Activated gamma-delta T cell (primary cell): ENCODE data around the gene C5.

Experiments used
- DNase-seq: peaks from one replicate; lab custom pipeline; 2025; lab: John Stamatoyannopoulos, UW

Gene C5

DNA sequence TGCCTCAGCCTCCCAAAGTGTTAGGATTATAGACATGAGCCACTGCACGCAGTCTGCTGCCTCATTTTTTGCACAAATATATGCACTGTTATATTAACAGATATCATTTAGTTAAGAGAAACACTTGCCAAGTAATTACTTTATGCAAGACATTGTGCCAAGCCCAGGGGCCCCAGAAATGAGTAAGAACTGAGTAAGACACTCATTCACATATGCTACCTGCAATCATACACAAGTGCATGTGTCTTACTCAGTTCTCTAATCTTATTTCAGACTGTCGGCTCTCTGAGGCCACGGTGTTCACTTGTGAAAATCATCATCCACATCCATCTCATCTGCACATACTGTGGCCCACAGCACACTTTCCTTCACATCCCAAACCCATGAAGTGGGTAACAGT is 139.4 kb downstream of the C5 start:
- DNase-seq, result no peak

DNA sequence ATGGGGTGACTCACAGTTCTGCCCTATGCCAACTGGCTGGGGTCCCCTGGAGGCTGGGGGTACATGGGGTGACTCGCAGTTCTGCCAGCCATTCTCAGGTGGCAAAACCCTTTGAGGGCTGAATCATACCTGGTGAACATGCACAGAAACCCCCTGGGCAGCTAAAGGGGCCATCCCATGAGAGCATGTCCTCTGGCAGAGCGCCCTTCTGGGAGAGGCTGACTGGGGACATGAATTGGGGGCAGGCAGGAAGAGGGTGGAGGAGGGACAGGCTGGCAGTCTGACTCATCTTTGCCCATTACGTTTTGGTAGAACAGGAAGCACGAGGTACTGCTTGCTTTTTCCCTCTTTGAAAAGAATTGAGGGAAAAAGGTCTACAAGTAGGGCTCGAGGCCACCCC is 140.2 kb downstream of the C5 start:
- no peak for DNase-seq

DNA sequence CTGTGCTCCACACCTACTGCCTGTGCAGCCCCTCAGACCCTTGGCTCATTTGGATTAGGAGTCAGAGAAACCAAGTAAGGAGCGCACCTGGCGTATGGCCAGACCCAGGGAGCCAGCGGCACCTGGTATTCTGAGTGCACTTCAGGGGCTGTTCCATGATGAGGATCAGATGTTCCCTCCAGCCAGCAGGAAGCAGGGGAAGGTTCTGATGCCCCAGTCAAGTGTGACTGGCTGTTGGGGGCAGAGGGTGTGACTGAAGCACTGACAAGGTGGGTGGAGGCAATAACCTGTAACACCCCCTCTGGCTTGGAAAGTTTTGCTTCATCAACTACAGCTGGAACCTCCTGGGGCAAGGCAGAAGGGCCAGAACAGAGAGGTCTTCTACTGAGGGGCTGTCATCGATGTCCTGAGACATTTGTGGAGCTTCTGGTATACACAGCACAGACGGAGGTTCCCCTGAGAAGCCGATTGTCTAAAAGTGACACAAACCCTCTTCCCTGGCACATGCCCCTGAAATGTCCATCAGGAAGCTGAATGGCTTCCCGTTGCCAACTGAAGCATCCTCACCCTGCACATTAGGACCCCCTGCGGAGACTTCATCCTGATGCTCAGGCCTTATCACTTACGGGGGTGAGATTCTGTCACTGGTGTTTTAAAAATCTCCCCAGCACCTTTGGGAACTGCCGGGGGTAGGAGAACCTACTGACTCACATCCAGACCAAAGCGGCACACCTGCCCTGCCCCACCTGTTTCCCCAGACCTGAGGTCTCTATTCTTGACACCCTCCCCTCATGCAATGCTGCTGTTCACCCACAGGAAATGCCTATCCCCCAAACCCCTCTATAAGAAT is 144.5 kb downstream of the C5 start:
- DNase-seq, result peak; percentile 19

DNA sequence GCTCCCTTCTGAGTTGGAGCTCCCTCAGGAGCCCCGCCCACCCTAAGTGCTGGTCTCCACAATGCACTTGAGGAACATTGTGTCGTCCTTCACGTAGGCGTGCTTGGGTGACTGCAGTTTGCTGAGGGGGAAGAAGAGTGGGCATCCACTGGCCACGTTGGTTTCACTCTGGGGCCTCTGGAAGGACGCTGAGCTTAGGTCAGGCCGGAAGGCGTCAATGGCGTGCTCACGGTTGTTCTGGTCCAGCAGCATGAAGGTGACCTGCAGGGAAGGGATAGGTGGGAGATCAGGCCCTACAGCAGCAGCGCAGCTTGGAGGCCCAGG is 145.1 kb downstream of the C5 start:
- no peak for DNase-seq

DNA sequence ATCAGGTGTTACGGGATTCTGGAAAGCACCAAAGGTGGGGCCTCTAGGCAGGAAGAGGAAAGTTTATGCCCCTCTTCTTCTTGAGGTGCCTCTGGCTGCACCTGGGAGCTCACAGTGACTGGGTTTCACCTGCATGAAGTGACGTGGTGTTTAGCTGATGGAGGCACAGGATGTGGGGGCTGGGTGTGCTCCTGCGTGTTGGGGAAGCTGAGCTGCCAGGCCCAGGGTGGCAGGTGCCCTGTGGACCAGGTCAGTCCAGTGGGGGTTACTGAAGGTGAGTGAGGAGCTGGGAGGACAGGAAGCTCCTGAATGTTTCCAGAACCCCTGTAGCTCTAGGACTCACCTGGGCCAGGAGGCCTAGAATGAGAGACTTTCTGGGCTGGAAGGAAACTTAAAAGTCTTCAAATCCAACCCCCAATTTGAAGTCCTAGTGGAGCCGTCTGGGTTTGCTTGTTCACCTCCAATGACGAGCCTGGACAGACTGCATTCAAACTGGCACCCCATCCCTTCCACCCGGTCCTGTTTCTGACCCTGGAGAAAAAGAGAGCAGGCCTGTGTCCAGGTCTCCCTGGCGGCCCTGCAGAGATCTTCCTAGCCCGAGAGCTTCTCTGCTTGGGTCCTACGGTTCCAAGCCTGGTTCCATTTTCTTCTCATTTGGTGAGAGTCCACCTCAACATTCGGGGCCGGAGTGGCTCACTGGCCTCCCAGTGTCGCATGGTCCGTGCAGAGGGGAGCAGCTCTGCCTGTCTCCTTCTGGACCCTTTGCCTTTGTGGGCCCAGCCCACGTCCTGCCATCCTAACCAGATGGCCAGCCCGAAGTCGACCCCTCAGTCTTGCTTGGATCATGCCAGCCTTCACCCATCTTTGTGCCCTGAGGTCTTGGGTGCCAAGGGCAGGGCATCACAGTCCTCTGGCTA is 145.8 kb downstream of the C5 start:
- DNase-seq, result no peak

DNA sequence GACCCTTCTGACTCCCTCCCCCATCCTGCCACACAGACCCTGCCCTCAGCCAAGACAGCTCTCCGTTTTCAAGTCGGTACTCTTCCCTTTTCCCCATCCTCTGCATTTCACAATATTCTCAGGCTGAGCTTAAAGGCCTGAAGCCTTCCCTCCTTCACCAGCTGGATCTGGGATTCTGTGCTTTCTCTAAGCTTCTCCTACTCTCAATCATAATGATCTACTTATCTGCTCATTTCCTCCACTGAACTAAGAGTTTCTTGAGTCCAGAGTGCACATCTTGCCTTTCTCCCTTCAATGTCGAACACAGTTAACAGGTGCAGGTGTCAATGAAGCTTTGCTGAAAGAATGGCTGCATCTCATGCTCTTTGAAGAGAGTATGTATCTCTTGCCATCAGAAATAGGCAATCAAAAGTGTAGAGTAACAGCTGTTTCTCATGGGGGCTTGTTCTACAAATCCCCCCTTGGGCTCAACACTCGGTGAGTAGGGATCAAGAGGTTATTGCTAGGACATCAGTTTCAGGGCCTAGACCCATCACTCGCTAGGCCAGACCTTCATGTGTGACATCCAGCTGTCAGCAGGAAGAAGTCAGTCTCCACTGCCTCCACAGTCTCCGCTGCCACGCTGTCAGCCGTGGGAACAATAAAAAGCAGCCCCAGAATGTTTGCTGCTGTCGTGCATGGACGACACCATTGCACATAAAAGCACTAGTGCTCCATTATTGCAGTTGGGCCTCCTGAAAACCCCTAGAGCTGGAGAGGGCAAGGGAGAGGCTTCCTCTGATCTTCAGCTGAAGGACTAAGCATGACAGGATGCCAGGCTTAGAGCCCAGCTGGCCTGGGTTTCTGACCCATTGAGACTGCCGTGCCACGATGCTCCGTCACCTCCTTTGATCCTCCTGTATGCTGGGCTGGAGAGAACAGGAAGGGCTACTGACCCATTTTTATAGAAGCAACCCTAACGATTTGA is 147.2 kb downstream of the C5 start:
- DNase-seq, result no peak
